ENCODE results near the gene LAMTOR1.

- TF ChIP-seq CTCF (IDR thresholded peaks at IDR 0.05) (no peak), POLR2A (IDR thresholded peaks at IDR 0.05) (no peak)
Measured at GRCh38 chr11:72119198-72119597, 16.1 kb upstream of the LAMTOR1 start.

Measured in Peyer's patch (tissue), 4 donors.